ENCODE data around the gene RRP9.
"Not testable (repeated sequence)": the region's sequence is repeated elsewhere in the genome, so short reads cannot be mapped to it uniquely, and the experiment has no call there.

Gene RRP9, protein sequence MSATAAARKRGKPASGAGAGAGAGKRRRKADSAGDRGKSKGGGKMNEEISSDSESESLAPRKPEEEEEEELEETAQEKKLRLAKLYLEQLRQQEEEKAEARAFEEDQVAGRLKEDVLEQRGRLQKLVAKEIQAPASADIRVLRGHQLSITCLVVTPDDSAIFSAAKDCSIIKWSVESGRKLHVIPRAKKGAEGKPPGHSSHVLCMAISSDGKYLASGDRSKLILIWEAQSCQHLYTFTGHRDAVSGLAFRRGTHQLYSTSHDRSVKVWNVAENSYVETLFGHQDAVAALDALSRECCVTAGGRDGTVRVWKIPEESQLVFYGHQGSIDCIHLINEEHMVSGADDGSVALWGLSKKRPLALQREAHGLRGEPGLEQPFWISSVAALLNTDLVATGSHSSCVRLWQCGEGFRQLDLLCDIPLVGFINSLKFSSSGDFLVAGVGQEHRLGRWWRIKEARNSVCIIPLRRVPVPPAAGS

DNA sequence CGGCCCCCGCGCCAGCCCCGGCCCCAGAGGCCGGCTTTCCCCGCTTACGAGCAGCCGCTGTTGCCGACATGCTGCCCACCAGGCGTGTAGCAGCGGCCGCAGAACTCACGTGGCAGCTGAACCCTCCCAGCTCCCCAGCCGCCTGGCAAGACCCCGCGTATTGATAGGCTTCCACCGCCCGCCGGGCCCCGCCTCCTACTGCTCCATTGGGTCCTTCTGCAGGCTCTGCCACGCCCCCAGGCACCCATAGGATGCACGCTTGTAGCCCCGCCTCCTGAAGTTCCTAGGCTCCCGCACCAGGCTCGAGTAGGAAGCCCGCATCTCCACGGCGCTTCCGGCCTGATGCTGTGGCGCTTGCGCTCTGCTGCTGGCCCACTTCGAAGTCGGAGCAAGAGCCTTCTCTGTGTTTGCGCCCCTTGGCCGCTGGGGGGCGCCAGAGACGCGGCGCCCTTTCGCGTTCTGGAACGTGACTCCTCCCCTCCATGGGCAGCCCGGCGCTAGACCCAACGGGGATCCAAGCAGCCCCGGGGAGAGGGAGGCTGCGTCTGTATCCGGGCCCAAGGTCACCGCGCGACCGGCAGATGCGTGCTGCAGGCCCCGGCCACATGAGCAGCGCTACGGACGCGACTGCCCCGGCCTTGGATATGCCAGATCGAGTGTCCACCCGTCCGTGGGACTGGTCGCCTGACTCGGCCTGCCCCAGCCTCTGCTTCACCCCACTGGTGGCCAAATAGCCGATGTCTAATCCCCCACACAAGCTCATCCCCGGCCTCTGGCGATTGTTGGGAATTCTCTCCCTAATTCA lies at the start of gene RRP9, which contains the start of gene PARP3:
TSS of gene RRP9 (minus strand) at position 107 of the 805 bp plus-strand sequence. CDS start at position 70, 37 bp downstream.
TSS of gene PARP3 (plus strand) at position 566 of the 805 bp plus-strand sequence. CDS start 993 bp downstream, outside the sequence.
- peak; percentile 99 to 100 for DNase-seq (ENCODE audit: extremely low read depth in 1 of 2, low read depth in 1 of 2)

GRCh38 chr3:51990501-51990971 lies 48.8 kb upstream of the RRP9 start:
- DNase-seq (ENCODE audit: extremely low read depth in 1 of 2, low read depth in 1 of 2), result not testable (repeated sequence)

GRCh38 chr3:51988286-51989146 lies 46.8 kb upstream of the RRP9 start:
- no peak for DNase-seq (ENCODE audit: extremely low read depth in 1 of 2, low read depth in 1 of 2)

DNA sequence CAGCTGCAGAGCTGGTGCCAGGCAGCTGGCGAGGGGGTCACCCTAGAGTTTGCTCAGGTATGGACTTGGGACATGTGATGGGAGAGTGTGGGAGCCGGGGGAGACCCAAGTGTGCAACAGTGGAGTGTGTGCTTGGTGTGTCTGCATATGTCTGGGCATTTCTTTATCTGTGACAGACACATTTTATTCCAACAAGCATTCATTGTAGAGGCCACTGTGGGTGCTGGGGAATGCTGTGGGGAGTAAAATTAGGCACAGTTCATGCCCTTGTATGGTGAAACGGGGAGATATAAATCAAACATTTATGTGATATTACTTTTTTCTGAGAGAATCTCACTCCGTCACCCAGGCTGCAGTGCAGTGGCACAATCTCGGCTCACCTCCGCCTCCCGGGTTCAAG lies 45.9 kb upstream of the RRP9 start:
- no peak for DNase-seq (ENCODE audit: extremely low read depth in 1 of 2, low read depth in 1 of 2)

DNA sequence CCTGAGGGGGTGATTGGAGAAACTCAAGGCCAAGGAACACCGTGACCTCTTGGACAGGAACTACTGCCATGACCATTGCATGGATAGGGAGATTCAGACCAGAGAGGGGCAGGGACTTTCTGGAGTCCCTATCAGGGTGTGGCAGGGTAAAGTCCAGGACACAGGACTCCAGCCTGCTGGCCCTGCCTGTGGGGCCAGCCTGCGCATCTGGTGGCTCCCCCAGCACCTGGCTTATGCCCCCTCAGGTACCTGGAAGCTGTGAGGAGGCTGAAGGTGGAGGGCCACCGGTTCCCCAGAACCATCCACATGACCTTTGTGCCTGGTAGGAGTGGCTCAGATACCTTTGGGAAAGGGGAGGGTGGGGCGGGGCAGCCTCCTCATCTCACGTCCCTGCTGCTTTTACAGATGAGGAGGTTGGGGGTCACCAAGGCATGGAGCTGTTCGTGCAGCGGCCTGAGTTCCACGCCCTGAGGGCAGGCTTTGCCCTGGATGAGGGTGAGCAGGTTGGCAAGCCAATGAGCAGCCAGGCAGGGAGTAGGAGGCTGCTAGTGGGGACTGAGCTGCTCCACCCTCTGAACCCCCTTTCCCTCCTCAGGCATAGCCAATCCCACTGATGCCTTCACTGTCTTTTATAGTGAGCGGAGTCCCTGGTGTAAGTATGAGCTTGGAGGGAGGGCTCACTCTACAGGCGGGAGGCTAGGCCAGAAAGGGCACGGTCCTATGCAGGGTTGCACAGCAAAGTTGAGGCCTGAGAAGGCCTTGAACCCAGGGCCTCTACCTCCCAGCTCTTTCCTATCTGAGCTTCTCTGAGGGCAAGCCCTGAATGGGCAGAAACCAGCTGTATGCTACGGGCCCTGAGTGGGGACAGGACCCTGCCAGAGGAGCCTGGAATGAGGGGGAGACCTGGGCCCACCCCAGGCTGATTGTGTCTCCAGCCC lies 44.6 kb upstream of the RRP9 start:
- DNase-seq (ENCODE audit: extremely low read depth in 1 of 2, low read depth in 1 of 2), result no peak

DNA sequence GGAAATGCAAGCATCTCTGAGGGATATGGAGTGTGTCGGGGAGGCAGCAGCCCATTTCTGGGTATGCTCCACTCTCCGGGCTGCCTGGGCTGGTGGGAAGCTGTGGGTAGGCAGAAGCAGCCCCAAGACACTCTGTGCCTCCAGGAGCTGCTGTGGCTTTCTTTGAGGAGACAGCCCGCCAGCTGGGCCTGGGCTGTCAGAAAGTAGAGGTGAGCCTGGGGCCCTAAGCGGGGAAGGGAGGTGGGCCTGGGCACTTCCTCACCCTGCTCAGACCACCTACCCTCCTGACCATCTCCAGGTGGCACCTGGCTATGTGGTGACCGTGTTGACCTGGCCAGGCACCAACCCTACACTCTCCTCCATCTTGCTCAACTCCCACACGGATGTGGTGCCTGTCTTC lies 43.4 kb upstream of the RRP9 start:
- no peak for DNase-seq (ENCODE audit: extremely low read depth in 1 of 2, low read depth in 1 of 2)

DNA sequence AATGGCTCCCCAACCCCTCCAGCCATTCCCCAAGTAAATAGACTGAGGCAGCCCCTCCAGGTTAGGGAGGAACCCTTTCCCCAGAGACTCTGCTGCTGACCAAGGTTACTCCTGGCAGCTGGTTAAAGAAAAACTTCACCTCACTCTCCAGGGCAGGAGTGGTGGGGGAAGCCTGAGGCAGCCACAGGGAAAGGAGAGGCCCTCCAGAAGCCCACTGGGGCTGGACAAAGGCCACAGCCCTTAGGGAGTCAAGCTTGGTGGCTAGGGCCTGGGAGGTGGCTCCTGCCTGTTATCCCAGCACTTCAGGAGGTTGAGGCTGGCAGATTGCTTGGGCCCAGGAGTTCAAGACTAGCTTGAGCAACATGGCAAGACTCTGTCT lies 42.6 kb upstream of the RRP9 start:
- DNase-seq (ENCODE audit: extremely low read depth in 1 of 2, low read depth in 1 of 2), result no peak

GRCh38 chr3:51983578-51984268 lies 42.0 kb upstream of the RRP9 start:
- no peak for DNase-seq (ENCODE audit: extremely low read depth in 1 of 2, low read depth in 1 of 2)

- peak; percentile 69 to 82 for DNase-seq (ENCODE audit: extremely low read depth in 1 of 2, low read depth in 1 of 2)
Observed at GRCh38 chr3:51982838-51983577, 41.3 kb upstream of the RRP9 start, which contains the start of gene ACY1. Gene ACY1 (plus strand): TSS chr3:51983535. CDS start chr3:51984065, 530 bp downstream.

DNA sequence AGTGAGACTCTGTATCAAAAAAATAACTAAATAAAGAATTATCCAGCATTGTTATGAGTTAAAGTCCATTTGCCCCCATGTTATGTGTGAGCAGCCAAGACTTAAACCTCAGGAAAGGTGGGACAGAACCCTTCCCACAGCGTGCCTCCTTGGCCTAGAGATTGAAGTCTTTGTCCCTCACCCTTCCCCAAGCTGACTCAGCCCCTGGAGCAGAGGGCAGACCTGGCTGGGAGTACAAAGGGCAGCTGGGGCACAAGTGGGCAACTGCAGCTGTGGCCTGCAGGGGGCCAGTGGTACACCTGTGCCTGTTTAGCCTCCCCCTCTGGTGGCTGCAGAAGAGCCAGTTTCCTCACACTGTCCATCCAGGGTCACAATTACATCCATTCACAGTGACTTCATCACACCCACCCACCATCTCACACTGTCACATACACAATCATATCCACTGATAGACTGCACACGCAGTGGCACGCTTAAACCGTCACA lies 40.7 kb upstream of the RRP9 start:
- peak in 1 of 2 donors; percentile 22 for DNase-seq (ENCODE audit: extremely low read depth in 1 of 2, low read depth in 1 of 2)

DNA sequence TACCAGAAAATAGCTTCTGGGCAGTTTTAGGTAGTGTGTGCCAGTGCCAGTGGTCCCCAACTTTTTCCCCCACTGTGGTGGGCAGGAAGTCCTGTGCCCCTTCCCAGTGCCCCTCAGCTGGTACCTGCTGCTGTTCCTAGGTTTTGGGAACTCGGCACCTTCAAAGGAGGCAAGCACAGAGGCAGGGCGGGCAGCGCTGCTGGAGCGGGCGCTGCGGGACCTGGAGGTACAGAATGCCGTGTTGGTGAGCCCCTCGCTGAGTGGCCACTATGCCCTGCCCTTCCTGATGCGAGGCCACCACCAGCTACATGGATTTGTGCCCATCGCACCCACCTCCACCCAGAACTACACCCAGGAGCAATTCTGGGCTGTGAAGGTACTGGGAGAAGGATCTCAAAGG lies 38.5 kb upstream of the RRP9 start:
- no peak for DNase-seq (ENCODE audit: extremely low read depth in 1 of 2, low read depth in 1 of 2)

DNA sequence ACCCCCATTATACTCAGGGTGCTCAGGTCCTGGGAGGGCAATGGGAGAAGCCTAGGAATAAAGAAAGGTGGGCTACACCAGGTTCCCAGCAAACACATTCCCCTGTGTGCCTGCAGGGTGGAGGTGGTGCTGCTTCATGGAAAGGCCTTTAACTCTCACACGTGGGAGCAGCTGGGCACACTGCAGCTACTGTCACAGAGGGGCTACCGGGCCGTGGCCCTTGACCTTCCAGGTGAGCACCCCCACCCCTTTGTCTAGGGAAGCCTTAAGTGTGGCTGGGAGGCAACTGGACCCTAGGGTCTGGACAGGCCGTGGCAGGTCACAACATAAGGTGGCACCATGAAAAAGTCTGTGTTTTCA lies 36.4 kb upstream of the RRP9 start:
- DNase-seq (ENCODE audit: extremely low read depth in 1 of 2, low read depth in 1 of 2), result no peak

DNA sequence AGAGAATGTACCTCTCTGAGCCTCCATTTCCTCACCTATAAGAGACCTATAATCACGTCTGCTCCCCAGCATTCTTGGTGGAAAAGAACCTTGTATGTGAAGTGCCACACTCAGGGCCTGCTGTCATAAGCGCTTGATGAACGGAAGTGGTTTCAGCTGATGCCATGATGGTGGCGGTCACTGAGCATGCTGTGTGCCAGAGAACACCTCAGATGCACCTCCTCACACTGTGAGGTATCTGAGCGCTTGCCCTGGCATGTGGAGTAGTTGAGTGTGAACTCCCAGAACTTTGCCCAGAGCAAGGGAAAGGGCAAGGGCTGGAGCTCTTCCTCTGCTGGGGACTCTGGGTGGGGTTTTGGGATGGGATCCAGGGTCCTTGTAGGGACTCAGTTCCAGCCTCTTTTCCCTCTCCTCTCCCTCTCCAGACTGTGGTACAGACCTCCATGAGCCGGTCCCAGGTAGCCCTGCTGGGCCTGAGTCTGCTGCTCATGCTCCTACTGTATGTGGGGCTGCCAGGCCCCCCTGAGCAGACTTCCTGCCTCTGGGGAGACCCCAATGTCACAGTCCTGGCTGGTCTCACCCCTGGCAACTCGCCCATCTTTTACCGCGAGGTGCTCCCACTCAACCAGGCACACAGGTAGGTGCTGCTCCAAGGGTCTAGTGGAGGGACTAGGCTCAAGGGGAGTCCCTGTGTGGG lies 35.9 kb upstream of the RRP9 start:
- no peak for DNase-seq (ENCODE audit: extremely low read depth in 1 of 2, low read depth in 1 of 2)

GRCh38 chr3:51975852-51976549 lies 34.3 kb upstream of the RRP9 start:
- peak in 1 of 2 donors; percentile 24 for DNase-seq (ENCODE audit: extremely low read depth in 1 of 2, low read depth in 1 of 2)

- peak in 1 of 2 donors; percentile 40 for DNase-seq (ENCODE audit: extremely low read depth in 1 of 2, low read depth in 1 of 2)
Observed at GRCh38 chr3:51974963-51975851, 33.5 kb upstream of the RRP9 start, which contains the start of gene ABHD14A. Gene ABHD14A (plus strand): TSS chr3:51975064. CDS start chr3:51975136, 72 bp downstream.

Data from stimulated activated CD8-positive, alpha-beta memory T cell treated with anti-CD3 and anti-CD28 coated beads, Interleukin-7, amount 100 ng/mL, for 48 hours (primary cell).